HepG2 (cell line): ENCODE data around the gene CHRNB1. TPM values are rescaled to one million over a fixed set of nuclear protein-coding genes. Genes with fewer than 3 reads are reported as not detected.

Experiments
- ARNTL ChIP-seq: sonication (generic); formaldehyde crosslinking; IDR thresholded peaks from 2 replicates; pipeline ENCODE4 v1.4.0; 2020; ENCODE audit warnings: mild to moderate bottlenecking, missing genetic modification reagents
- BRD4 ChIP-seq: sonication (generic); formaldehyde crosslinking; IDR thresholded peaks from 2 replicates; pipeline ENCODE4 v1.4.0; 2020; ENCODE audit warnings: missing genetic modification reagents
- CHCHD3 ChIP-seq: sonication (generic); formaldehyde crosslinking; IDR thresholded peaks from 2 replicates; pipeline ENCODE4 v1.8.0; 2022; ENCODE audit warnings: mild to moderate bottlenecking, missing genetic modification reagents, moderate library complexity
- GLI4 ChIP-seq: sonication (generic); formaldehyde crosslinking; IDR thresholded peaks from 2 replicates; pipeline ENCODE4 v1.5.1; 2020; ENCODE audit warnings: missing genetic modification reagents, mild to moderate bottlenecking, moderate library complexity, borderline replicate concordance
- HOXA9 ChIP-seq: sonication (generic); formaldehyde crosslinking; IDR thresholded peaks from 2 replicates; pipeline ENCODE4 v1.8.1; 2022; ENCODE audit warnings: missing genetic modification reagents, mild to moderate bottlenecking, moderate library complexity, borderline replicate concordance
- HOXD1 ChIP-seq: sonication (generic); formaldehyde crosslinking; IDR thresholded peaks from 2 replicates; pipeline ENCODE4 v1.5.0; 2020; ENCODE audit warnings: missing genetic modification reagents
- JUND ChIP-seq: sonication (generic); formaldehyde crosslinking; IDR thresholded peaks from 2 replicates; pipeline ENCODE4 v1.8.0; 2022; ENCODE audit warnings: mild to moderate bottlenecking, missing genetic modification reagents
- MTA3 ChIP-seq: sonication (generic); formaldehyde crosslinking; IDR thresholded peaks from 2 replicates; pipeline ENCODE4 v1.4.0; 2020; ENCODE audit warnings: missing genetic modification reagents
- NCOA1 ChIP-seq: sonication (generic); formaldehyde crosslinking; IDR thresholded peaks from 2 replicates; pipeline ENCODE4 v1.9.0; 2021; ENCODE audit warnings: missing genetic modification reagents
- NCOA2 ChIP-seq: sonication (generic); formaldehyde crosslinking; IDR thresholded peaks from 2 replicates; pipeline ENCODE4 v1.8.0; 2022; ENCODE audit warnings: inconsistent platforms
- PLRG1 ChIP-seq: fragments of 450-650 bp; conservative IDR thresholded peaks from 2 replicates; pipeline ENCODE4 v1.6.1; 2016
- REL ChIP-seq: sonication (generic); formaldehyde crosslinking; conservative IDR thresholded peaks from 2 replicates; pipeline ENCODE4 v1.8.0; 2022; ENCODE audit warnings: mild to moderate bottlenecking, missing genetic modification reagents, moderate library complexity
- REPIN1 ChIP-seq: sonication (generic); formaldehyde crosslinking; IDR thresholded peaks from 2 replicates; pipeline ENCODE4 v1.8.0; 2022; ENCODE audit warnings: missing genetic modification reagents, low read depth, mild to moderate bottlenecking, borderline replicate concordance
- RFXANK ChIP-seq: IDR thresholded peaks from 2 replicates; pipeline ENCODE4 v1.6.1; 2016
- SALL1 ChIP-seq: sonication (generic); formaldehyde crosslinking; IDR thresholded peaks from 2 replicates; pipeline ENCODE4 v1.8.0; 2022; ENCODE audit warnings: mild to moderate bottlenecking, missing genetic modification reagents
- TBP ChIP-seq: sonication (generic); formaldehyde crosslinking; IDR thresholded peaks from 2 replicates; pipeline ENCODE4 v1.5.0; 2020; ENCODE audit warnings: missing genetic modification reagents
- TP53 ChIP-seq: sonication (generic); formaldehyde crosslinking; conservative IDR thresholded peaks from 2 replicates; pipeline ENCODE4 v1.4.0; 2020; ENCODE audit warnings: missing genetic modification reagents
- TSC22D2 ChIP-seq: sonication (generic); formaldehyde crosslinking; IDR thresholded peaks from 2 replicates; pipeline ENCODE4 v1.5.1; 2020; ENCODE audit warnings: missing genetic modification reagents, mild to moderate bottlenecking, borderline replicate concordance
- ZBTB38 ChIP-seq: sonication (generic); formaldehyde crosslinking; IDR thresholded peaks from 2 replicates; pipeline ENCODE4 v1.5.1; 2020; ENCODE audit warnings: mild to moderate bottlenecking, missing genetic modification reagents
- ZKSCAN1 ChIP-seq: fragments of 150-350 bp; IDR thresholded peaks from 2 replicates; pipeline ENCODE4 v1.6.1; 2014; ENCODE audit warnings: low read length
- ZNF335 ChIP-seq: sonication (generic); formaldehyde crosslinking; IDR thresholded peaks from 2 replicates; pipeline ENCODE4 v1.4.0; 2020; ENCODE audit warnings: missing genetic modification reagents
- ZNF510 ChIP-seq: sonication (generic); formaldehyde crosslinking; IDR thresholded peaks from 2 replicates; pipeline ENCODE4 v1.4.0; 2020; ENCODE audit warnings: low read depth, mild to moderate bottlenecking, missing genetic modification reagents
- ZNF747 ChIP-seq: sonication (generic); formaldehyde crosslinking; IDR thresholded peaks from 2 replicates; pipeline ENCODE4 v1.8.1; 2023; ENCODE audit warnings: missing genetic modification reagents, mild to moderate bottlenecking, borderline replicate concordance
- ZNF768 ChIP-seq: sonication (generic); formaldehyde crosslinking; IDR thresholded peaks from 2 replicates; pipeline ENCODE4 v1.4.0; 2020; ENCODE audit warnings: missing genetic modification reagents
- ZSCAN12 ChIP-seq: sonication (generic); formaldehyde crosslinking; IDR thresholded peaks from 2 replicates; pipeline ENCODE4 v1.9.0; 2021; ENCODE audit warnings: mild to moderate bottlenecking, missing genetic modification reagents
- polyA plus RNA-seq, 8 experiments: library from polyadenylated mRNA; depleted of rRNA in 3 of 8; stranded (reverse) in 7 of 8; unstranded in 1 of 8; fragments of >200 nt; fragmentation: Illumina TruSeq in 4 of 8; extraction: Trizol in 4 of 8; gene quantifications; 2 replicates each; pipeline versions ENCODE4 v1.2.1 to v1.2.3, GENCODE V29; 2011 to 2016; ENCODE audit warnings: low read depth in 4 of 8, missing spikeins in 1 of 8, mixed read lengths in 1 of 8; ENCODE audit not compliant: insufficient read depth in 1 of 8
- total RNA-seq, 5 experiments: library from RNA; depleted of rRNA; stranded (reverse); fragments of >200 nt; fragmentation: Illumina TruSeq; extraction: Trizol; gene quantifications; 2 replicates each; pipeline ENCODE4 v1.2.3, GENCODE V29; 2016; ENCODE audit warnings: low read depth in 1 of 5
- TF ChIP-seq, protein P1 (sequence below): sonication (generic); formaldehyde crosslinking; IDR thresholded peaks from 2 replicates; pipeline ENCODE4 v1.9.0; 2022; ENCODE audit warnings: low read depth, missing genetic modification reagents
- TF ChIP-seq, protein P2 (sequence below): sonication (generic); formaldehyde crosslinking; IDR thresholded peaks from 2 replicates; pipeline ENCODE4 v1.8.0; 2022; ENCODE audit warnings: mild to moderate bottlenecking, missing genetic modification reagents, moderate library complexity
- TF ChIP-seq, protein P3 (sequence below): sonication (generic); formaldehyde crosslinking; IDR thresholded peaks from 2 replicates; pipeline ENCODE4 v1.5.1; 2020; ENCODE audit warnings: mild to moderate bottlenecking, missing genetic modification reagents, moderate library complexity

CHRNB1 gene
- total and polyA plus RNA-seq, 2 of the 13 experiments (the other 11 are each of a cell fraction or from before 2014, with no cell fraction given), result 5.4 to 33.7 TPM

DNA sequence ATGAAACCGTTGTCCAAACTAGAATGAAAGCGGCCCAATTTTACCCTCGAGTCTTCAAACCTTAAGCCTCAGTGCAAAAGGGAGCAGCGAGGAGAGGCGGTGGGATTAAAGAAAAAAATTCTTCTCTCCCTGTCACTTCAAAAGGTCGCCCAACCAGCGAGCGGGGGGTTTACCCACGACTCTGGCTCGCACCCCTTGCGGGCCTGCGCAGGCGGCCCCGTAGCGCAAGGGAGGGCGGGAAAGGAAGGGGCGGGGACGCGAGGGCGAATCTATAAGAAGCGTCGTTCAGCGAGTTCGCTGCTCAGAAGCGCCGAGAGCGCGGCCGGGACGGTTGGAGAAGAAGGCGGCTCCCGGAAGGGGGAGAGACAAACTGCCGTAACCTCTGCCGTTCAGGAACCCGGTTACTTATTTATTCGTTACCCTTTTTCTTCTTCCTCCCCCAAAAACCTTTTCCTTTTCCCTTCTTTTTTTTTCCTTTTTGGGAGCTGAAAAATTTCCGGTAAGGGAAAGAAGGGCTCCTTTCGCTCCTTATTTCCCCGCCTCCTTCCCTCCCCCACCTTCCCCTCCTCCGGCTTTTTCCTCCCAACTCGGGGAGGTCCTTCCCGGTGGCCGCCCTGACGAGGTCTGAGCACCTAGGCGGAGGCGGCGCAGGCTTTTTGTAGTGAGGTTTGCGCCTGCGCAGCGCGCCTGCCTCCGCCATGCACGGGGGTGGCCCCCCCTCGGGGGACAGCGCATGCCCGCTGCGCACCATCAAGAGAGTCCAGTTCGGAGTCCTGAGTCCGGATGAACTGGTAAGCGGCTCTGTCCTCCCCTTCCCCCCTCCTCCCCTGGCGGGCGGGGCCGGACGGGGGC lies 39.4 kb downstream of the CHRNB1 start, which contains the start of gene POLR2A (continued):
- TF ChIP-seq, protein P1, sequence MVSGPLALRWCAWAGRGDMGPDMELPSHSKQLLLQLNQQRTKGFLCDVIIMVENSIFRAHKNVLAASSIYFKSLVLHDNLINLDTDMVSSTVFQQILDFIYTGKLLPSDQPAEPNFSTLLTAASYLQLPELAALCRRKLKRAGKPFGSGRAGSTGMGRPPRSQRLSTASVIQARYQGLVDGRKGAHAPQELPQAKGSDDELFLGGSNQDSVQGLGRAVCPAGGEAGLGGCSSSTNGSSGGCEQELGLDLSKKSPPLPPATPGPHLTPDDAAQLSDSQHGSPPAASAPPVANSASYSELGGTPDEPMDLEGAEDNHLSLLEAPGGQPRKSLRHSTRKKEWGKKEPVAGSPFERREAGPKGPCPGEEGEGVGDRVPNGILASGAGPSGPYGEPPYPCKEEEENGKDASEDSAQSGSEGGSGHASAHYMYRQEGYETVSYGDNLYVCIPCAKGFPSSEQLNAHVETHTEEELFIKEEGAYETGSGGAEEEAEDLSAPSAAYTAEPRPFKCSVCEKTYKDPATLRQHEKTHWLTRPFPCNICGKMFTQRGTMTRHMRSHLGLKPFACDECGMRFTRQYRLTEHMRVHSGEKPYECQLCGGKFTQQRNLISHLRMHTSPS, result no peak; the same call in 1 of the 2 replicates
- TF ChIP-seq ZKSCAN1 (peak; percentile 53; the same call in 1 of the 2 replicates), SALL1 (CRISPR knock-in tag) (peak; percentile 73), REL (CRISPR knock-in tag) (peak; percentile 72), NCOA1 (CRISPR knock-in tag) (no peak; the same call in 1 of the 2 replicates), RFXANK (CRISPR knock-in tag) (peak; percentile 78), ARNTL (CRISPR knock-in tag) (no peak; the same call in 1 of the 2 replicates), ZBTB38 (CRISPR knock-in tag) (peak; percentile 49; the same call in 1 of the 2 replicates), PLRG1 (no peak), HOXA9 (CRISPR knock-in tag) (peak; percentile 58; the same call in 1 of the 2 replicates), TP53 (0 out of 2 replicates have a peak, but pooled peaks have one; percentile 76), ZNF510 (CRISPR knock-in tag) (peak; percentile 93), MTA3 (no peak), TBP (CRISPR knock-in tag) (no peak), CHCHD3 (CRISPR knock-in tag) (0 out of 2 replicates have a peak, but pooled peaks have one; percentile 46), TSC22D2 (CRISPR knock-in tag) (peak; percentile 94), REPIN1 (no peak), HOXD1 (CRISPR knock-in tag) (peak; percentile 88), ZNF747 (peak; percentile 49; the same call in 1 of the 2 replicates), BRD4 (CRISPR knock-in tag) (peak; percentile 74; the same call in 1 of the 2 replicates), JUND (CRISPR knock-in tag) (0 out of 2 replicates have a peak, but pooled peaks have one; percentile 15), GLI4 (no peak), NCOA2 (peak; percentile 64), ZNF768 (peak; percentile 69; the same call in 1 of the 2 replicates), ZNF335 (CRISPR knock-in tag) (0 out of 2 replicates have a peak, but pooled peaks have one; percentile 21), ZSCAN12 (0 out of 2 replicates have a peak, but pooled peaks have one; percentile 46)
- TF ChIP-seq, protein P2, sequence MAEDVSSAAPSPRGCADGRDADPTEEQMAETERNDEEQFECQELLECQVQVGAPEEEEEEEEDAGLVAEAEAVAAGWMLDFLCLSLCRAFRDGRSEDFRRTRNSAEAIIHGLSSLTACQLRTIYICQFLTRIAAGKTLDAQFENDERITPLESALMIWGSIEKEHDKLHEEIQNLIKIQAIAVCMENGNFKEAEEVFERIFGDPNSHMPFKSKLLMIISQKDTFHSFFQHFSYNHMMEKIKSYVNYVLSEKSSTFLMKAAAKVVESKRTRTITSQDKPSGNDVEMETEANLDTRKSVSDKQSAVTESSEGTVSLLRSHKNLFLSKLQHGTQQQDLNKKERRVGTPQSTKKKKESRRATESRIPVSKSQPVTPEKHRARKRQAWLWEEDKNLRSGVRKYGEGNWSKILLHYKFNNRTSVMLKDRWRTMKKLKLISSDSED (CRISPR knock-in tag), result no peak
- TF ChIP-seq, protein P3, sequence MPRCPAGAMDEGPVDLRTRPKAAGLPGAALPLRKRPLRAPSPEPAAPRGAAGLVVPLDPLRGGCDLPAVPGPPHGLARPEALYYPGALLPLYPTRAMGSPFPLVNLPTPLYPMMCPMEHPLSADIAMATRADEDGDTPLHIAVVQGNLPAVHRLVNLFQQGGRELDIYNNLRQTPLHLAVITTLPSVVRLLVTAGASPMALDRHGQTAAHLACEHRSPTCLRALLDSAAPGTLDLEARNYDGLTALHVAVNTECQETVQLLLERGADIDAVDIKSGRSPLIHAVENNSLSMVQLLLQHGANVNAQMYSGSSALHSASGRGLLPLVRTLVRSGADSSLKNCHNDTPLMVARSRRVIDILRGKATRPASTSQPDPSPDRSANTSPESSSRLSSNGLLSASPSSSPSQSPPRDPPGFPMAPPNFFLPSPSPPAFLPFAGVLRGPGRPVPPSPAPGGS (CRISPR knock-in tag), result no peak
